ENCODE results near the gene ELOF1.
"Not testable (repeated sequence)": the region's sequence is repeated elsewhere in the genome, so short reads cannot be mapped to it uniquely, and the experiment has no call there.

- TF ChIP-seq, protein P1, sequence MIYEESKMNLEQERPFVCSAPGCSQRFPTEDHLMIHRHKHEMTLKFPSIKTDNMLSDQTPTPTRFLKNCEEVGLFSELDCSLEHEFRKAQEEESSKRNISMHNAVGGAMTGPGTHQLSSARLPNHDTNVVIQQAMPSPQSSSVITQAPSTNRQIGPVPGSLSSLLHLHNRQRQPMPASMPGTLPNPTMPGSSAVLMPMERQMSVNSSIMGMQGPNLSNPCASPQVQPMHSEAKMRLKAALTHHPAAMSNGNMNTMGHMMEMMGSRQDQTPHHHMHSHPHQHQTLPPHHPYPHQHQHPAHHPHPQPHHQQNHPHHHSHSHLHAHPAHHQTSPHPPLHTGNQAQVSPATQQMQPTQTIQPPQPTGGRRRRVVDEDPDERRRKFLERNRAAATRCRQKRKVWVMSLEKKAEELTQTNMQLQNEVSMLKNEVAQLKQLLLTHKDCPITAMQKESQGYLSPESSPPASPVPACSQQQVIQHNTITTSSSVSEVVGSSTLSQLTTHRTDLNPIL (CRISPR knock-in tag; IDR thresholded peaks at IDR 0.05; ENCODE audit: low read depth): not testable (repeated sequence)
- TF ChIP-seq RARB, GLIS3 (CRISPR knock-in tag; IDR thresholded peaks at IDR 0.05): not testable (repeated sequence)
- TF ChIP-seq, protein P2, sequence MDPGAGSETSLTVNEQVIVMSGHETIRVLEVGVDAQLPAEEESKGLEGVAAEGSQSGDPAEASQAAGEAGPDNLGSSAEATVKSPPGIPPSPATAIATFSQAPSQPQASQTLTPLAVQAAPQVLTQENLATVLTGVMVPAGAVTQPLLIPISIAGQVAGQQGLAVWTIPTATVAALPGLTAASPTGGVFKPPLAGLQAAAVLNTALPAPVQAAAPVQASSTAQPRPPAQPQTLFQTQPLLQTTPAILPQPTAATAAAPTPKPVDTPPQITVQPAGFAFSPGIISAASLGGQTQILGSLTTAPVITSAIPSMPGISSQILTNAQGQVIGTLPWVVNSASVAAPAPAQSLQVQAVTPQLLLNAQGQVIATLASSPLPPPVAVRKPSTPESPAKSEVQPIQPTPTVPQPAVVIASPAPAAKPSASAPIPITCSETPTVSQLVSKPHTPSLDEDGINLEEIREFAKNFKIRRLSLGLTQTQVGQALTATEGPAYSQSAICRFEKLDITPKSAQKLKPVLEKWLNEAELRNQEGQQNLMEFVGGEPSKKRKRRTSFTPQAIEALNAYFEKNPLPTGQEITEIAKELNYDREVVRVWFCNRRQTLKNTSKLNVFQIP (CRISPR knock-in tag; IDR thresholded peaks at IDR 0.05; ENCODE audit: borderline replicate concordance, low read depth): not testable (repeated sequence)
Observed at GRCh38 chr19:11599704-11600103, 40.7 kb upstream of the ELOF1 start.

Measured in SK-N-SH treated with all-trans-retinoic acid at 6 μM for 48 hours (cell line).